GM08714 (cell line): ENCODE data around the gene CPS1.

ENCODE experiments used
- H3K4me3 ChIP-seq: fragments of 200-500 bp; sonication (Bioruptor generic); 2 replicates; pipeline ENCODE4 v1.5.1; 2014; ENCODE audit warnings: mild to moderate bottlenecking, low read length, inconsistent platforms
- ZNF274 ChIP-seq: IDR thresholded peaks from 2 replicates; pipeline ENCODE4 v1.6.1; 2012; ENCODE audit warnings: mild to moderate bottlenecking, low read depth, low read length

The CPS1 gene

DNA sequence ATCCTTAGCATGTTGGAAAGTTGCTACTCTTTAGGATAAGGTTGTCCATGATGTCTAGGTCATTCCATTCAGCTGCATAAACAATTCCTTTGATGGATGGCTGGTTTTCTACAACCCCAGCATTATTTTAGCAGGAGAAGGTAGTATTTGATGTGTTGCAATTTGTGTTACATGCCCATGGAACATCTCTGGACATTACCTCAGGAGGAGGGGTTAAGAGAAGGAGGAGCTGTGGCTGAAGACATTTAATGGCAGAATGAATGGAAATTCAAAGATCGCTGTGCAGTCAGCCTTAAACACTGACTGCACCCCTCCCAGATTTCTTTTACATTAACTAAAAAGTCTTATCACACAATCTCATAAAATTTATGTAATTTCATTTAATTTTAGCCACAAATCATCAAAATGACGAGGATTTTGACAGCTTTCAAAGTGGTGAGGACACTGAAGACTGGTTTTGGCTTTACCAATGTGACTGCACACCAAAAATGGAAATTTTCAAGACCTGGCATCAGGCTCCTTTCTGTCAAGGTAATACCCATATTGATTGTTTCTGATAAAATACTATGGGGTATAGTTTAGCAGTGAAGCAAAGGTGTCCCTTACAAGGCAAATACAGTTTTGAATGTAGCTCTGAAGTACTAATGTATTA lies at the start of gene CPS1:
Gene CPS1 (plus strand): TSS at position 271 of the 652 bp plus-strand sequence. CDS start 135 bp downstream, at position 406.
- no peak within 1 kb of the TSS for H3K4me3 ChIP-seq
- no peak for TF ChIP-seq ZNF274

DNA sequence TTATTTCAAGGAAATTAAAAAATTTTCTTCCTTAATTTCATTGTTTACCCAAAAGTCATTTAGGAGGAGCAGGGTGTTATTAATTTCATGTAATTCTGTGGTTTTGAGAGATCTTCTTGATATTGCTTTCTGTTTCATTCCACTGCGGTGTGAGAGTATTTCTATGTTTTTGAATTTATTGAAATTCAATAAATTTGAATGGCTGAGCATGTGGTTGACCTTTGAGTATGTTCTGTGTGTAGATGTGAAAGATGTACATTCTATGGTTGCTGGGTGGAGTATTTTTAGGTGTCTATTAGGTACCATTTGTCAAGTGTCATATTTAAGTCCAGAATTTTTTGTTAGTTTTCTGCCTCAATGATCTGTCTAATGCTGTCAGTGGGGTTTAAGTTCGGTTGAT lies 40.5 kb upstream of the CPS1 start:
- no peak overlapping the region for H3K4me3 ChIP-seq
- TF ChIP-seq ZNF274 = no peak

DNA sequence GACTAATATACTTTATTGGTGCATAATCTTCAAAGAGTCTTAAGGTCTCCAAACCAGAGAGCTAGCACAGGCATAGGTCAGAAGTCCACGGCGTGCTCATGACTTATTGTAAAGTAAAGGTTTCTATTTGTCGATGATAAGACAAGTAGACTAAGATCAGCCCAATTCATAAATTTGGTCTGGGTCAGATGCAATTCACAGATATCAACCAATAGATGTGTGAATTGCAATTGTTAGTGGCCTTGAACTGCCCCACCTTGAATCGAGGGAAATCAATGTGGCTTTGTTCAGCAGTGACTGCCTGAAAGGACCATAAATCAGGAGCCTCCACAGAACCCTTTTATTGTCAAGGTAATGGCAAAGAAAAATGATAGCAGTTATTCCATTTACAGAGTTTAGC lies 39.1 kb upstream of the CPS1 start:
- TF ChIP-seq ZNF274 = no peak
- H3K4me3 ChIP-seq = no peak overlapping the region

DNA sequence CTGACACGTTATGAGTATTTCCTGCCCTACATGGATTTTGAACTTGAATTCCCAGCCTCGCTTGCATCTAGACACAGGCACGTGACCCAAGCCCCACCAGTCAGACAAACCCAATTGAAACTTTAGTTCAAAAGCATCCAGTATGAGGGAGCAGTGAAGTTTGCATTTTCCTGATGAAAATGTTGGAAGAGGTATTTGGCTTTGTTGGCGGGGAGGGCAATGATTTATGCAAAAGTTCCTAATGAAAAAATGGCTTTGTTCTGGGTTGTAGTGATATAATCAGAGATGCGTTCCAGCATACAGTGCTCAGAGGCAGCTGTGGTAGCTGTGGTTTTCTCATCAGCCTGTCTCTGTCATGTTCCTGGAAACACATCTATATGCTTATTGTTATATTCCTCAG lies 36.8 kb upstream of the CPS1 start:
- no peak overlapping the region for H3K4me3 ChIP-seq
- TF ChIP-seq ZNF274 = no peak

DNA sequence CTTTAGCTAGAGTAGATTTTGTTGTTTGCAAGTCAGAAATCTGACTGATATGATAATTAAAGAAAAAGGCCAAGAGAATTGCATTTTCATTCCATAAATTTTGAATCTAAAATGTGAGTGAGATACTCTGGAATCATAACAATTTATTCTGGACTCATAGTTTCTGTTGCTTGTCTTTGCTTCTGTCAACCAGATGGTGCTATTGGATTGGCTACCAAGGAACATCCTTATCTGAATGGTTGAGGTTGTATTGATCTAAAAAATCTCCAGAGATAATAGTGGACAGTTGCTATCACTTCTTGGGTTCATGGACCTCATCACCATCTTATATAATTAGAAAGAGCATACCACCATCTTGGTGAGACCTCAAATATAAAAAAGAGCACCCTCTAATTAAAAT lies 34.0 kb upstream of the CPS1 start:
- TF ChIP-seq ZNF274 = no peak
- H3K4me3 ChIP-seq = no peak overlapping the region

DNA sequence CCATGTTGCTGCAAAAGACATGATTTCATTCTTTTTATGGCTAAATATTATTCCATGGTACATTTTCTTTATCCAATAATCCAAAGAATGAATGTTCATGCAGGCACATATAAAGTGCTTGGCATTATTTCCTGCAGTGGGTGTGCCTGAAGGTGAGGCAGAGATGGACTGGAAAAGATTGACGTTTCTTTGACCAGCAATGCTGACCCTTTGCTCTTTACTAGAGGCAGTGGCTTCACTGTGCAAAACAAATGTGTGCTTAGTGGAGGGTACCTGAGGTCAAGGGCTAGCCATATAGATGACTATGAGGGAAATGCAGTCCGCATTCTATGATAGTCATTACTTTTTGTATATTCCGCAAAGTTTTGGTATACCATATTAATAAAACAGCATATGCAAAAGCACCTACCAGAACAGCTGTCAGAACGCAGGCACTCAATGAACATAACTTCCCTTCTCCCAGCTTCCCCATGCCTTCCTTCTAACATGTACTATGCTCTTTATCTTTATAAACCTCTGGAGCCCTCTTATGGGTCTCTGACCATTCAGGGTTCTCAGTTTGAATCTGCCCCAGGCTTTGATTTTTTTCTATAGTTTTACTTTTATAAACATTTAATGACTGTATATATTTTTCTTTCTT lies 32.6 kb upstream of the CPS1 start:
- no peak for TF ChIP-seq ZNF274
- no peak overlapping the region for H3K4me3 ChIP-seq

DNA sequence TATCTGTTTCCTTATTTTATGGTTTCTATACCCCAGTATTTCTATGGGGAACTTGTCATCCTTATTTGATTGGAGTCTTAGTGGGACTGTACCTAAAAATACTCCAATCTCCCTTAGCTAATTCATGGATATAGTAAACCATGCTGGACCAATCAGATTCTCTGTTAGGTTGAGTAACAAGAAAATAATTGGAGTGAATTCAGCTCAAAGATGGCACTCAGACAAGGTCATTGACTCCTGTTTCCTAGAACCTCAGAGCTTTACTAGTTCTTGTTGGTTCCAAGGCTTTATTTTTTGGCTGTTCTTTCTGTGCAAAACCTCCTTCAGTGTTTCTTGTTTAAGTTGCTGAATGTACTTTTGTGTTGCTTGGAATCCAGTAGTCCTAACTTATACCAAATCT lies 31.9 kb upstream of the CPS1 start:
- TF ChIP-seq ZNF274 = no peak
- no peak overlapping the region for H3K4me3 ChIP-seq

DNA sequence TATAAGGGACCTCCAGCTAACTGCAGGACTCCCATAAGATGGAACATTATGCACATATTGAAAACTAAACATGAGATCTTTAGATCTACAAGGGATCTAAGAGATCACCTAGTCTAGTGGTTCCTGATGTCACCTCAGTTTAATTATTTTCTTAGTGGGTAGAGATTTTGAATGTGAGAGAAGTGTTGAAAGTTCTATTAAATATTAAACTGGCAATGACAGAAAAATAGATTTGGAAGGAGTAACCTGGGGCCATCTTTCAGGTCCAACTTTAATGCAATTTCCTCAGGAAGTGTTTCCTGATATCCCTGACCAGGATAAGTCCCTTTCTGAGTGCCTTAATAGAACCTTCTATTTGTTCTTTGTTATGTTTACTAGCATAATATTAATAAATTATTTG lies 29.1 kb upstream of the CPS1 start:
- TF ChIP-seq ZNF274 = no peak
- no peak overlapping the region for H3K4me3 ChIP-seq

DNA sequence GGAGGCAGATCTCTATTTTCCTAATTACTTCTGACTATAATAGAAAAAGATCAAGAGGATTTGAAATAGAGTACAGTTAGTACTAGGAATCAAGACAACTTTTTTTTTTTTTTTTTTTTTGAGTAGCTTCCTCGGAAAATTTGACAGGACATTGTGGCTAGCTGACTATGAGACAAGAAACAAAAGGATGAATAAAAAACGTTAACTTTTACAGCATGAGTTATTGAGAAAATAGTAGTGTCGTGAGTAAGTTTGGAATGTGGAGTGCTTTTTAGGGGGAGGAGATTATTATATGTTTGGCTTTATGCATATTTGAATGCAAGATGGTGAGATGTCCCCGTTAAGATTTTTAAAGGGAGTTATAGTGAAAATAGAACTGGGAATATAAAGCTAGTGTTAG lies 27.7 kb upstream of the CPS1 start:
- no peak overlapping the region for H3K4me3 ChIP-seq
- no peak for TF ChIP-seq ZNF274

DNA sequence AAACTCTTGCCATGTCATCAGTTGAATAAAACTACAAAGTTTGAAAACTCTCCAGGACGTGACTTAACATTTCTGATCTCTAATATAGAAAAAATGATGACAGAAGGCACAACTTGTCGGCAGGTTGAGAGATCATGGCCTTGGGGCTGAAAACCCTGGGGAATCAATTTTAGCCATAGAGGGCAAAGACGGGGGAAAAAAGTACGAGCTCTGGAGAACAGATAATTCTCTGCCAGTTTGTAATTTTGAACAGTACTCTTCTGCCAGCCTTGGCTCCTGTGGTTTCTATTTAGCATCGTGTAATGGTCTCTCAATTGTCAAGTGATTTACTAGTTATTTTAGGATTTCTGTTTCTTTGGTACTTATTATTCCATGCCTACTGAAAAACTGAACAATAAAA lies 25.3 kb upstream of the CPS1 start:
- no peak for TF ChIP-seq ZNF274
- no peak overlapping the region for H3K4me3 ChIP-seq

DNA sequence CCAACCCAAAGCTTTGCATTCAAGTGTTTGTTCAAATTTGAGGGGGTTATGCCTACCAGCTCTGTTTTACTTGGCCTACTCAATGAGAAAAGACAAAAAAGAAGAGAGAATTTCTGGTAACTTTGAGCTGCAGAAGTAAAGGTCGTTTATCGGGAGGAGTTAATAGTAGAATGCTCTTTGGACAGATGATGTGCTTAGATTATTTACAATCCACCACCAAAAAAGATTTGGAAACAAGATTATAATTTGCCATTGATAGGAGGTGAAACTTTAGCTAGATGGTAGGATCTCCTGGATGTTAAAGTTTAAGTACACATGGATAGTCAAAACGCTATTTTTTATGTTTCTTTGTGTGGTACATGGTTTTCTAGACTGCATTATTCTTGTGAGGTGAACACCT lies 24.9 kb upstream of the CPS1 start:
- no peak overlapping the region for H3K4me3 ChIP-seq
- no peak for TF ChIP-seq ZNF274

DNA sequence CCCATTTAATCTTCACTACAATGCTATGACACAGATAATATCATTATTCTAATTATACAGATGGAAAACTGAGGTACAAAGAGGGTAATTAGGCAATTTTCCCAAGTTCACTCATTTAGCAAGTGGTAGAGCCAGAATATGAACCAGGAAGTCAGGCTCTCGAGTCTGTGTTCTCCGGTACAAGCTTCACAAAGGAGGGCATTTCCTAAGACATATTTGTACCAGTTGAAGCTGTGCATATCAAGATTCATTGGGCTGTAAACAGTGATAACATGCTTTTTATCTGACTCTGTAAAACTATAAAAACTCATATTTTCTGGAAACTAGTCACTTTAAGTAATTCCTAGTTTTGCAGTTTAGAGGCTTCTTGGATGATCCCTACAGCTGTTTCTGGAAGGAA lies 23.0 kb upstream of the CPS1 start:
- no peak overlapping the region for H3K4me3 ChIP-seq
- no peak for TF ChIP-seq ZNF274

DNA sequence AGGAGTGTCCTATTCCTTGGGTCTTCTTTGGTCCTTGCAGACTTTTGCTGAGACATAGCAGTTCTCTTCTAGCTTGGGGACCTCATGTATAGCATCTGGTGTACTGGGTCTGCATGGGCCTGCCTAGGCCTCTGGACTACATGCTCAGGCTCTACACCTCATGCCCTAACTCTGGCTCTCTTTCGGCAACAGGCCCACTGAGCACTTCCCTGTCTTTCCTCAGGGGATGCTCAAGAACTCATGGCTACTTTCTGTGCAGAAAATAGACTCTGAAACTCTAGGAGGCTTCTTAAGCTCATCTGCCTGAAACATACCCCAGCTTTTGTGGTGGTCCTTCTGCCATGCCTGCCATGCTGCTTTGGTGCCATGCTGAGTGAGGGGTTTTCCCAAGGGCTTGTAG lies 21.5 kb upstream of the CPS1 start:
- TF ChIP-seq ZNF274 = no peak
- H3K4me3 ChIP-seq = no peak overlapping the region

DNA sequence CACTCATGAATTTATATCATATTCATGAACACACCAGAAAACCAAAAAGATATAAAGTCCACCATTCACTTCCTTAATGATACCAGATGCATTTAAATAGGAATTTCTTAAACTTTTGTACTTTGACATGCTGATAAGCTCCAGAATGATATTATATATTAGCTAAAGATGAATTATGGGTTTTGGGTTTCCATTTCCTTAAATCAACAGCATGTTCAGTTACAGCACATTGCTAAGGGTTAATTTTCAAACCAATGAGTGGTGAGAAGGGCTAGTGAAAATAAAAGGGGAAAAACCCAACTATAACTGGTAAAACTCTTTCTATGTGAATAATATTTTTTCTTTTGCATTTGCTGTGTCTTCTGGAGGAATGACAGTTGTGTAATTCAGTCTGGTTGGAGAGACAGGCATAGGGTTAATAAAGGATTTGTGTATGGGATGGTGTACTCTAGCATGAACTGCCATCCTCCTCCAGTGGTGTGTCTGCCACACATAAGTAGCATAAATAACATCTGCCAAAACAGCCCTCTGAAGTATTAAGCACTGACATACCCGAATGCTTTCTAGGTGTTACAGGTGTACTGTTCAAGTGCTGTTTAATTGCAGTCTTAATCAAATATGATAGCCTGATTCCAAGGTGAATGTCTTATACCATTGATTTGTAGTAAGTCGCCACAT lies 19.3 kb upstream of the CPS1 start:
- H3K4me3 ChIP-seq = no peak overlapping the region
- no peak for TF ChIP-seq ZNF274

DNA sequence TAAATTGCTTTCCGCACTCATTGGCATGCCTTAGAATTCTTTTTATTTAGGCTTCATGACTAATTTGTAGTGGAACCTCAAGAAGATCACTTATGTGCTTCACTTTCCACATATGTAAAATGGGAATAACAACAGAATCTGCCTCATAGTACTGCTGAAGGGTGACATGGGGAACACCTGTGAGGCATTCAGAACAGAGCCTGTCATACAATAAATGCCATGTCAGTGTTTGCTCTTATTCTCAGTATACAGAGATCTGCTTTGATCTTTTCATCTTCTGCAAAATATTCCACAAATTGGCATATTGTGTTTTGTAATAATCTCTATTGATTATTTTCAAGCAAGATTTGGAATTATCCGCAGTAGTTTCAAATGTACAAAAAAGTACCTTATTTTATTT lies 17.4 kb upstream of the CPS1 start:
- no peak for TF ChIP-seq ZNF274
- no peak overlapping the region for H3K4me3 ChIP-seq

DNA sequence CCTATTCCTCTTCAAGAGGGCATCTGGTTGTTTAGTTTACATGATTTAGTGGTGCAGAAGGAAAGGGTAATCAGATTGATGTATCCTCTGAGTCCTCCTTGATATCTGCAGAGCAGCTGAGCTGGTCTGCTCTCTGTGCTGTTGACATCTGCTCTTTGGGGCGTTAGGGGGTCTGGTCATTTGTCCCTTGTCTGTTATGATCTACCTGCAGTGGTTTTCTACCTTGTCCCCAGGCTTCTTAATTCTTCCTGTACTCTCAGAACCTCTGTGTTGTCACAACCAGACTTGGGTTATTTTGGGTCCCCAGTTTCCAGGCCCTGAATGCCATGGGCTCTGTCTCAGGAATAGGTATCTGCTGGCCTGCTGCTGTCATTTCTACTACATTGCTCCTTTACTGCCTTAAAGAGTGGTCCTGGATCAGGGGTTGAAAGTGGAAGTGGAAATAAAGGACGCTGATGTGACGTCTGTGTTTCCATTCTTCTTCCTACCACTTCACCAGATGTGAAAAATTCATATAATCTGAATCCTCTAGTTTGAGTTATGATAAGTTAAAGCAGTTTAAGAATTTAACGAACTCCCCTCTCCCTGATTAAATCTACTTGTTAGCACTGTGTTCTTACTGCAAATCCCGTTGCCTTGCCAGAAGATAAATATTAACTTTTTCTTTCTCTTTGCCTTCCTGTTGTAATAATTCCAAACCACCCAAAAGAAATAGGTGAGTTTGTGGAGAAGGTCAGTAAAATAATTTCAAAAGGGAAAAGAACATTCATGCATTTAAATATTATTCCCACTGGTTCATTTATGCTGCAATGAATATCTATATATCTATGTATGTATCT lies 16.6 kb upstream of the CPS1 start:
- H3K4me3 ChIP-seq = no peak overlapping the region

More for the DNA sequence above, 16.6 kb upstream of the CPS1 start:
- no peak for TF ChIP-seq ZNF274
